Kidney (tissue), 14 donors: Measurements from ENCODE around the gene YIPF1. TPM values are rescaled to one million over a fixed set of nuclear protein-coding genes. Genes with fewer than 3 reads are reported as not detected.

ENCODE experiments used
- DNase-seq, 5 donors: peaks; one replicate each; pipeline ENCODE4 v3.0.0-alpha.2; 2013 to 2020
- FAIRE-seq: peaks from 2 replicates; lab custom pipeline; 2012; peaks lifted over from hg19 to GRCh38; lab: Jason Lieb, UNC
- H3K27ac ChIP-seq, 2 donors: one replicate each; pipeline ENCODE4 v1.7.0; 2013; ENCODE audit warnings: low read depth in 2 of 2, low read length in 2 of 2, inconsistent platforms in 1 of 2
- H3K27me3 ChIP-seq: one replicate; pipeline ENCODE4 v1.7.1; 2013; ENCODE audit warnings: low read length, inconsistent platforms; ENCODE audit not compliant: control insufficient read depth, insufficient read depth
- H3K36me3 ChIP-seq, 3 donors: one replicate each; pipeline versions ENCODE4 v1.7.0 to v1.7.1; 2013; ENCODE audit warnings: low read length in 3 of 3, control low read depth in 1 of 3, inconsistent platforms in 1 of 3; ENCODE audit not compliant: insufficient read depth in 3 of 3, control insufficient read depth in 2 of 3
- H3K4me1 ChIP-seq, 3 donors: one replicate each; pipeline versions ENCODE4 v1.7.0 to v1.7.1; 2013; ENCODE audit warnings: low read length in 3 of 3, inconsistent platforms in 1 of 3, low read depth in 1 of 3; ENCODE audit not compliant: control insufficient read depth in 2 of 3, insufficient read depth in 2 of 3
- H3K4me3 ChIP-seq, 3 donors: one replicate each; pipeline versions ENCODE4 v1.7.0 to v1.8.1; 2013; ENCODE audit warnings: low read length in 3 of 3, control low read depth in 1 of 3, inconsistent platforms in 1 of 3
- H3K9ac ChIP-seq, 3 donors: one replicate each; pipeline versions ENCODE4 v1.7.0 to v1.7.1; 2013; ENCODE audit warnings: low read length in 3 of 3, control low read depth in 1 of 3, inconsistent platforms in 1 of 3
- H3K9me3 ChIP-seq, 3 donors: one replicate each; pipeline versions ENCODE4 v1.7.0 to v1.7.1; 2013; ENCODE audit warnings: low read length in 3 of 3, control low read depth in 1 of 3, inconsistent platforms in 1 of 3; ENCODE audit not compliant: control insufficient read depth in 2 of 3, insufficient read depth in 1 of 3
- intact Hi-C: fragments of 100-400 bp; cut with DNase I; formaldehyde crosslinking; loops from one replicate; pipeline ENCODE4 v1.11.1; 2022
- polyA plus RNA-seq: library from polyadenylated mRNA; stranded (reverse); fragments of 350-450 nt; fragmentation: Illumina TruSeq; extraction: RNeasy Lipid Tissue Mini Kit (QIAGEN cat#74804); gene quantifications from one replicate; pipeline ENCODE4 v1.2.3, GENCODE V29; 2014; ENCODE audit warnings: low read depth, low replicate concordance; ENCODE audit not compliant: insufficient read depth
- total RNA-seq: library from RNA; stranded (reverse); fragmentation: NEBNext Ultra II Directional; extraction: Animal tissue kit (Norgen Biotek cat#: 25700); gene quantifications from one replicate; pipeline ENCODE4 v1.2.1, GENCODE V29; 2021
- TF ChIP-seq, protein P1 (sequence below): IDR thresholded peaks from 3 replicates; pipeline ENCODE4 v1.5.1; 2012; ENCODE audit warnings: mild to moderate bottlenecking, moderate library complexity, borderline replicate concordance; ENCODE audit not compliant: insufficient read depth; ENCODE audit errors: extremely low read depth
- donor health status: control.
- donor health status: control.
- donor health status: control.
- donor health status: control.
- donor health status: control.
- donor health status: DM: yes; HTN: yes; CAD: no.
- donor health status: Normal renal cell carcinoma (clear cell type).

Gene YIPF1
- total and polyA plus RNA-seq, 2 donors from 2014 or later = 33.3 to 49.4 TPM

DNA sequence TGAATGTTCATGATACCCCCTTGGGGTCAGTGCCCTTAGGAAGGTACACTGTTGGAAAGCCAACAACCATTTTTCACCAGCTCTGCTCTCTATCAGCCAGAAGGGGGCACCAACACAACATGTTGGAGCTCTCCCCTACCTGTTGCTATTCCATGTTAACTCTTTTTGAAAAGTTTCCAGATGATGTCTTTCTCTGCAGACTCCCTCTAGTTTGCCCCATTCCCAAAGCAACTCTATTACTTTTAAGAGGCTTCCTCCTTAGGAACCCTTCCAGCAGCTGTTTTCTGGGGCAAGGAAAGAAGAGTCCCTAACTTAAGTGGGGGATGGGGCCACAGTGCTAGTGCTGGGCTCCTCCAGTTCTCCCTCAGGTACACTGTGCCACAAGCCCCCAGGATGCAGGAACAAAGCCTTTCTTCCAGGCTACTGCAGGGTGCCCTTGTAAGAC, 28.6 kb downstream of the YIPF1 start:
- peak in 3 of 5 donors; percentile 48 to 81 (median 72) for DNase-seq
- no peak overlapping the region for H3K9ac ChIP-seq
- H3K4me1 ChIP-seq = no peaks in the 10 kb centered on the region
- no peak overlapping the region for H3K27ac ChIP-seq
- no peaks in the 10 kb centered on the region for H3K27me3 ChIP-seq
- peaks cover 0 to 22% (median 21%) of the 10 kb centered on the region in 3 donors for H3K36me3 ChIP-seq
- FAIRE-seq = no peak
- intact Hi-C loops = no loop called here
- no peak overlapping the region for H3K4me3 ChIP-seq
- TF ChIP-seq, protein P1, sequence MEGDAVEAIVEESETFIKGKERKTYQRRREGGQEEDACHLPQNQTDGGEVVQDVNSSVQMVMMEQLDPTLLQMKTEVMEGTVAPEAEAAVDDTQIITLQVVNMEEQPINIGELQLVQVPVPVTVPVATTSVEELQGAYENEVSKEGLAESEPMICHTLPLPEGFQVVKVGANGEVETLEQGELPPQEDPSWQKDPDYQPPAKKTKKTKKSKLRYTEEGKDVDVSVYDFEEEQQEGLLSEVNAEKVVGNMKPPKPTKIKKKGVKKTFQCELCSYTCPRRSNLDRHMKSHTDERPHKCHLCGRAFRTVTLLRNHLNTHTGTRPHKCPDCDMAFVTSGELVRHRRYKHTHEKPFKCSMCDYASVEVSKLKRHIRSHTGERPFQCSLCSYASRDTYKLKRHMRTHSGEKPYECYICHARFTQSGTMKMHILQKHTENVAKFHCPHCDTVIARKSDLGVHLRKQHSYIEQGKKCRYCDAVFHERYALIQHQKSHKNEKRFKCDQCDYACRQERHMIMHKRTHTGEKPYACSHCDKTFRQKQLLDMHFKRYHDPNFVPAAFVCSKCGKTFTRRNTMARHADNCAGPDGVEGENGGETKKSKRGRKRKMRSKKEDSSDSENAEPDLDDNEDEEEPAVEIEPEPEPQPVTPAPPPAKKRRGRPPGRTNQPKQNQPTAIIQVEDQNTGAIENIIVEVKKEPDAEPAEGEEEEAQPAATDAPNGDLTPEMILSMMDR = peak; percentile 62
- no peaks in the 10 kb centered on the region for H3K9me3 ChIP-seq

DNA sequence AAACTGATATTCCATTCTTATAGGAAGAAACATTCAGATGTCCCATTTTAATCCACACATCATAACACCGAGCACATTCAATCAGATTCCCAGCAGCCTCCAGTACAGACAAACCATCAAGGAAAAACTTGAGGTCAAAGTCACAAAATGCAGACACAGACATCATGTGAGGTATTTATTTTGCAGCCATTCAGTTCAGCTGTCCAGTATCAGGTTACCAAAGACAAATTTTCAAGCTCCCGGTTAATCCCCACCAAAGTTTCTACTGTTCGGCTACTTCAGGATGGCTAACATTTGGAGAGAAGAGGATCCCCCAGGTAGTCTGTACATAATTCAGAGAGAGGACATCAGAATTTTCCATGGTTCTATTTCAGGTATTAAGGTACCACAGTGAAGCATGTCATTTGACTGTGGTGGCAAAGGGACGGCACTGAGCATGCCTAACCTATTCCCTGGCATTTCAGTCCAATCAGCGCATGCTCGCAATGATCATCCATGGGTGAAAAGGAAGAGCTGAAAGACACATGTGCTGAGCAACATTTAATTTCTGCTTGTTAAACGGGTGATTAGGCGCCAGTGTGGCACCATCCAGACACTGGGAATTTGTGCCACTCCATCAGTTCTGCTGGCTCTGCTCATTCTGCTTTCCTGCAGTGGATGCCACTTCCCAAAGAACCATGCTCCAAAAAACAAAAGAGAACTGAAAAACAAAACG, 37.9 kb downstream of the YIPF1 start:
- H3K27ac ChIP-seq = no peak overlapping the region
- H3K9me3 ChIP-seq = no peaks in the 10 kb centered on the region
- H3K36me3 ChIP-seq = peaks cover 2 to 27% (median 26%) of the 10 kb centered on the region in 3 donors
- DNase-seq = peak in 2 of 5 donors; percentile 46 to 68
- H3K4me1 ChIP-seq = no peaks in the 10 kb centered on the region
- no peak overlapping the region for H3K4me3 ChIP-seq
- TF ChIP-seq, protein P1 = no peak
- intact Hi-C loops = no loop called here
- FAIRE-seq = no peak
- H3K9ac ChIP-seq = no peak overlapping the region
- H3K27me3 ChIP-seq = no peaks in the 10 kb centered on the region

- no peaks in the 10 kb centered on the region for H3K9me3 ChIP-seq
- FAIRE-seq = no peak
- no peak overlapping the region for H3K27ac ChIP-seq
- H3K27me3 ChIP-seq = no peaks in the 10 kb centered on the region
- intact Hi-C loops = no loop called here
- peaks cover 0 to 12% (median 12%) of the 10 kb centered on the region in 3 donors for H3K36me3 ChIP-seq
- DNase-seq = no peak
- H3K4me3 ChIP-seq = no peak overlapping the region
- no peak overlapping the region for H3K9ac ChIP-seq
- H3K4me1 ChIP-seq = no peaks in the 10 kb centered on the region
- TF ChIP-seq, protein P1 = no peak
Measured at GRCh38 chr1:53850082-53850673, 39.4 kb downstream of the YIPF1 start.
